GM20431 (cell line): Measurements from ENCODE around the gene POLR1C.
"Not testable (repeated sequence)": the region's sequence is repeated elsewhere in the genome, so short reads cannot be mapped to it uniquely, and the experiment has no call there.

Source experiments
- in situ Hi-C: fragments of 300-500 bp; cut with MseI, MboI; formaldehyde crosslinking; loops from one replicate; pipeline ENCODE4 v1.15.0; 2020; ENCODE audit warnings: low sequenced_read_pairs; ENCODE audit not compliant: unreplicated experiment

Gene POLR1C

DNA sequence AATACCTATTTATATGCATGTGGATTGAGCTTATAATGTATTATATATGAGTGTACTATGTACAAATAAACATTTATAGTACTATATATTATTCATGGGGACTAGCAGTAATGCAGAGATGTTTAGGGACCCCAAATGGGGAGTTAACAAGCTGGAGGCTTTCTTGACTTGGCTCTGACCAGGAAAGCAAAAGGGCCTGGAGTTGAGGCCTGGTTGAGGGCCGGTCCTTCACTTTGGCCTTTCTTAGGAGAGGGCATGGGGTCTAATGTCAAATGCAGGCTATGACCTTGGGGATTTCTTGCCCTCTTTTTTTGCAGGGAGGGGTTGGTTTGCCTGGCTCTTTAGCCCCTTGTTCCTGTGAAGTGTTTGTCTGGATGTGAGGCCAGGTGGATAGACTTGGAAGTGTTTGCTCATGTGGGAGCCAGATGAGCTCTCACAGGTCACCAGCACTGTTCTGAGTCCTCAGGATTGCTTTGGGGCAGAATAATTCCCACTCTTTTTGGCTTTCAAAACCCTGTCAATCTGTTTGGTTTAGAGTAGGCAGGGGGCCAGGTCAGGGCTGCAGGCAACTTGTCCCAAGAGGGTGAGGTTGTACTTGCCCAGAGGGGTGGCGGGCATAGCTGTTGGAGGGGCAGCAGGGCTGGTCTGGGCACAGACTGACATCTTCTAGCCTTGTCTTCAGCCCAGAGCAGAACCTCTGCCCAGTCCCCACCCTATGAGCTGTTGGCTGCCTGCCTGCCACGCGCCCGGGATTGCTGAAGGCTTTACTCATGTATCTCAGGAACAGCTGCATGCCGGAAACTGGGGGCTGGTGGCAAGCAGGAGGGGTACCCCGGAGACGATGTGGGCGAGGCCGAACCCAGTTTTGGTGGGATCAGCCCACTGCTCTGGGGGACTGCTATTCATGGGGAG, 24.9 kb upstream of the POLR1C start:
- in situ Hi-C loops = no loop called here

DNA sequence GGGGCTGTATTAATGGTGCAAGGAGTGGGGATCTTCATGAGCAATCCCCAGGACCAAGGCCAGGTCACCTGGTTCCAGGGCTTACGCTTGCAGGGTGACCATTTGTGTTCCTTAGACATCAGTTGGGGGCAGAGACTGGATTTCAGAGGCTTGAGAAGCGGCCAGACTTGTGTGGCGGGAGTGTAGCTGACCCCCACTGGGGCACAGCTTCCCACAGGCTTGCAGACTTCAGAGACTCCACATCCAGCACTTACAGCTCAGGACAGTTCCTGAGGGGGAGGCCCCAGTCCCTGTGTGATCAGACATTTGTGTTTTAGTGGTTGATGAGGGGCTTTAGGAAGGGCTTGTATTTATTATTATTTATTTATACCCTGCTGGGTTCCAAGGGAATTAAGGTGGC, 24.2 kb upstream of the POLR1C start:
- in situ Hi-C loops = no loop called here

DNA sequence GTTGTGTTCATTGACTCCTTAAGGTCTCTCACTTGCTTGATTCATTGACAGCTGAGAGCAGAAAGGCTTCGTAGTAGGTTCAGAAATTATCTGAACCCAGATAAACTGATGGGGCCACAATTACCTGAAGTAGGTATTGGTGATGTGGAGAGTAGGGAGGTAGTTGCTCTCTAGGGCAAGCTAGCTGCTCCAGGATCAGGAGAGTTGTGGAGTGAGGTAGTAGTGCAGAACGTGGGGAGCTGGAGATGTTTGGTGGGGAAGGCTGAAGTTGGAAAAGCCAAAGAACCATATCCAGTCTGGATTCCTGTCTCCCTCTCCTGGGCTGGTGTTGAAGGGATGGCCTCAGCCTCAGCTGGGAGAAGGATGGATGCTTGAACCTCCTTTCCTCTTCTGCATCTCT, 23.7 kb upstream of the POLR1C start:
- in situ Hi-C loops = no loop called here

DNA sequence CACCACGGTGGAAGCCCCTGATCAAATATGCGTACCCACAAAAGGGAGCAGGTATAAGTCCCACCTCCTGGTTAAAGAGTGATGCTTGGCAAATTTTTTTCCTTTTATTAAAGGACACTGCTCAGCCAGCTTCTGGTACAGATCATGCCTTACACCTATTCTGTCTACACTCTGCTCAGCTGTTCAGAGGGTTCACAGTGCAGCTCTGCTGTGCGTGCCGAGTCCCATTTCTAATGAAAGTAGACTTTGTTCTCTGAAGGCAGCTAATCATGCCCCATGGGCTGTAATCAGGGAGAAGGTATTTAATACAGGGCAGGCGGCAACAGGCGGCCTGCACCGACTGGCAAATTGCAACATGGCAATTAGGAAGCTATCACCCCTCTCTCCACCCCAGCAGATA, 23.1 kb upstream of the POLR1C start:
- in situ Hi-C loops = no loop called here

DNA sequence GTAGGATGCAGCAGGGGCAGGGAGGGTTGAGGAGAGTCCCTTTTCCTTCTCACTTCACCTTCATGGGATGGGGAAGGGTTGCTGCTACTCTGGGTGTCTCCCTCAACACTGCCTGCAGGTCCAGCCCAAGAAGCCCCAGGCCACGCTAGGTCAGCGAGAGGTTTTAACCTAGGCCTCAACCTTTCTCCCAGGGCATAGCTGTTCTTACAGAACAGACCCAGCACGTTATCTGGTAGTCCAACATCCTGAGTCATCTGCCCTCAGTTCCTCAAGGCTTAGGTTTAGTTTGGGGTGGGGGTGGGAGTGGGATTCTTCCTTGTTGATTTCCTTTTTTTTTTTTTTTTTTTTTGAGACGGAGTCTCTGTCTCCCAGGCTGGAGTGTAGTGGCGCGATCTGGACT, 22.6 kb upstream of the POLR1C start:
- in situ Hi-C loops = no loop called here

DNA sequence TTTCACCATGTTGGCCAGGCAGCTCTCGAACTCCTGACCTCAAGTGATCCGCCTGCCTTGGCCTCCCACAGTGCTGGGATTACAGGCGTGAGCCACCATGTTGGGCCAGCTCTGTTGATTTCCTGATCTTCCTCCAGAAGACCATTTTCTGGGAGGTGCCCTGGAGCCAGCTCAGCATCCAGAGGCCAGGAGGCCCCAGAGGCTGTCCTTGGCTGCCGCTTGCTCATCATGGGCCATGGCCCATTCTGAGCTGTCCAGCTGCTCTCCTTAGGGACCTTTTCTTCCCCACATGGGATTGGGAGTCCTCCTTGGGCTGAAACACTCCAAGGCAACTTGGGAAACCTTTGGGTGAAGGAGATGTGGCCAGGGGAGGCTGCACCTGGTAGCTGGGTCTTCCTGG, 22.1 kb upstream of the POLR1C start:
- in situ Hi-C loops = no loop called here

DNA sequence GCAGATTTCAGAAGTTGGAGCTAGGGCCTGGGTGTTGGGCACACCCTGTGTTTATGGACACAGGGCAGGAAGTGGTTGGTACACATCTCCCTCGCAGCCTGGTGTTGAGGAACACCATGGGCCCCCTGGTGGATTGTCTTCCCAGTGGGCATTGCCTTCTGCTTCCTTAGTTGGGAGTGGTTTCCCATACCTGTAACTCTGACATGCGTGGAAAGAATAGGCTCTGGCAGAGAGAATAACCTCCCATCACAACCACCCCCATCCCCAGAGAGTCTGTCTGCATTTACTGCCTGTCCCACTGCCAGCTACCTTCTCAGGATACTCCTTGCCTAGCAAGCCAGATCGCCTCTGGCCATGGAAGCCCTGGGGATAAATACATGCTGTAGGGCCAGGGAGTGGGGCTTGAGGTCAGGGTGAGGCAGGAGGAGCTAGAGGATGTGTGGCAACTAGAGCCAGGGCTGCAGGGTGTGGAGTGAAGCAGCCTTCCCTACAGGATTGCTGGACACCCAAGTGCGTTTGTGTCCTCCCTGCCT, 21.4 kb upstream of the POLR1C start:
- in situ Hi-C loops = no loop called here

DNA sequence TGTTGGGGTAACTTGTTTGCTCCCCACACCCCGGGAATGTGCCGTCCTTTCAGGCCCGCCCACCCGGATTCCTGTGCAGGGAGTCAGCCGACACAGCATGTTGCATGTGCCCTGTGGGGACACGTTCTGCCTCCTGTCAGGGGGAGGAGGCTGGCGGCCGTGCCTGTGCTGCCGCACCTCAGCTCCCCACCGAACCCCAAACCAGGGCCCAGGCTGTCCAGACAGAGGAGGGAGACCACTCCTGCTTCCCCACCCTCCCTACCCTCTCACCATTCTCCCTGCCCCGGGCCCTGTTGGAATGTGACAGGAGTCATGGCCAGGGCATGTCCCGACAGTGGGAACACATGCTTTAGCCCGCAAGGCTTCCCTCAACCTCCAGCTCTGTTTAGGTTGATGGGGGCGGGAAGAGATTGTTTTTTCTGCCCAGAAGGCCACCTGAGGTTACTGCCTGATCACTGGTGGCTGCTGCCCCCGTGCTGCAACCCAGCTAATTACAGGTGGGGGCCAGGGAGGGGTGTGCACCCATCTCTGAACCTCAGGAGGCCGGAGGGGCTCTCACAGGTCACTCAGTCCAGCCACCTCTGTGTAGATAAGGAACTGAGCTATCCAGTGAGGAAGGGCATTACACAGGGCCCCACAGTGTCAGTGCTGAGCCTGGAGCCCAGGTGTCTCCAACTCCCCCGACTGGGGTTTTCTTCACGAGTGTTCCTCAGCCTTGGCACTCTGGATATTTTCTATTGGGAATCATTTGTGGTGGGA, 20.3 kb upstream of the POLR1C start:
- in situ Hi-C loops = no loop called here

DNA sequence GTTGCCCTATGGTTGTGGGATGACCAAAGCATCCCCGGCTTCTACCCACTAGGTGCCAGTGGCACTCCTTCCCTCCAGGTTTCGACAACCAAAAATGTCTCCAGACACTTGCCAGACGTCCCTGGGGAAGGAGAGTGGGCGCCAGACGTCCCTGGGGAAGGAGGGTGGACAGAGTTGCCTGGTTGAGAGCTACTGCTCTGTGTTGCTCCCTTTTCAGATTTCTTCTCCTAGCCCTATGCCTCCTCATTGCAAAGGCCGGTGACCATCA, 19.8 kb upstream of the POLR1C start:
- in situ Hi-C loops = no loop called here

DNA sequence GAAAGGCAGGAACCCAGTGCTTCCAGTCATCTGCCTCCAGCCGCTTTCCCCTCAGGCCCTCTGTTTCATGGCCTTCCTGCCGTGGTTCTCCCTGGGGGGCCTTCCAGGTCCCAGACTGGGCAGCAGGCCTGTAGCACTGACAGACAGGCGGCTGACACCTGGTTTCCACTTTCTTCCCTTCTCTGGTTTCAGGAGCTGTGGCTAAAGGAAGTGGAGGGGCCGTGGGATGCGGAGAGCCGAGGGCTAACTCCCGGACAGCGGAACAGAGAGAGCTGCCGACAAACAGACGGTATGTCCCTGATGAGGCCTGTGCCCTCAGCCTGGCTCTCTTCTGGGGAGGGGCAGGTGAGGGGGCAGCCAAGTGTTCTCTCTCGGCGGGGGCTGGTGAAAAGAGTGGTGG, 19.2 kb upstream of the POLR1C start:
- in situ Hi-C loops = no loop called here

DNA sequence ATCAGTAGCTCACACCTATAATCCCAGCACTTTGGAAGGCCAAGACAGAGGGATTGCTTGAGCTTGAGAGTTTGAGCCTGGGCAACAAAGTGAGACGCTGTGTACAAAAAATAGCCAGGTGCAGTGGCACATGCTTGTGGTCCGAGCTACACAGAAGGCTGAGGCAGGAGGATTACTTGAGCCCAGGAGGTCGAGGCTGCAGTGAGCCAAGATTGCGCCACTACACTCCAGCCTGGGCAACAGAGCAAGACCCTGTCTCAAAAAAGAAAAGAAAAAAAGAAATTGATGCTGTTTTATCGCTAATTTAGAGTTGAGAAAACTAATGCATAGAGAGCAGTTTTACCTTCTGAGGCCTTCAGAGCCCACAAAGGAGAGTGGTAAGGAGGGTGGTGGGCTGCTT, 18.6 kb upstream of the POLR1C start:
- in situ Hi-C loops = not testable (repeated sequence)

DNA sequence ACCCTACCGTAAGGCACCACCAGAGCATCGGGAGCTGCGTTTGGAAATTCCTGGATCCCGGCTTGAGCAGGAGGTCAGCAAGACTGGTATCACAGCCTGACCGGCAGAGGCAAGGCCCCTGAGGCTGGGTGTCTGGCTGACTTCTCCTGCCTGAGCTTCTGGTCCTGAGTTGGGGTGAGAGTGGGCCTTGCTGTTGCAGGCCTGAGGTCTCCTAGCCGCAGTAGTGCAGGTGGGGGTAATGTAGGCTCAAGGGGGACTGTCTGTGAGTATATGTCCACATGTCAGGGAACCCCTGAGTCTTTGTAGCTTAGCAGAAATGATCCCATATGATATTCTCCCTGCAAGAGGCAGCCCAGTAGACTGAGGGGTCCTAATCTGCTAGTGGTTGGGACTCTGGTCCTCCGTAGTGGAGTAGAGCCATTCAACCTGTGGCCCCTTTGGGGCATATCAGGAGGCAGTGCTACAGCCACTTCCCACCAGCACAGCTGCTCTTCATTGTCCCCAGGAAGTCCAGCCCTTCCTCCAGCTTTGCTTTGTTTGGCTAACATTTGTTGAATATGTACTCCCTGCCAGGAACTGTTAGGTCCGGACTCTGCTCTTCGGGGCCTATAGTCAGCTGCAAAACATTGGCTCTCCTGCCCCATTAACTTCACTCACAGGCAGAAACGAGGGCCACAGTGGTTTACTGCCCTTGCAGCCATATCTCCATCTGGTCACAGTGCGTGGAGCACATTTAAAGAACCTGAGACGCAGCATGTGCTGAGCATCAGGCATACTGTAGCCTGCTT, 17.7 kb upstream of the POLR1C start:
- in situ Hi-C loops = no loop called here

DNA sequence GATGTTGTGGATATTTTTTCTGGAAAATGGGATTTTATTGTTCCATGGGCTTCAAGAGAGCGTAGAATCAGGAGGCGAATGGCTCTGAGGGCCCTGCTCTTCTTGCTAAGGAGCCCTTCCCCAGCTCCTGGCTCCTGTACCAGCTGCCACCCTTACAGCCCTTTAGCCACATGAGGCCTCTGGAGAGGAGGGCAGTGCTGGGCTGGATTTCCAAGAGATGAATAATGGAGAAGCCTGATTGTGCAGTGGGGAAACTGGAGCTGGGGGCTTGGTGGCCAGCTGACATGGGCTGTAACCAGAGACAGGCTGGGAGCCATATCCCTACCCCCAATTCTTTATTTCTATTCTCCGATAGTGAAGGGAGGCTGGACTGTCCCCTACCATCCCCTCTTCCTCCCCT, 16.0 kb upstream of the POLR1C start:
- in situ Hi-C loops = no loop called here

DNA sequence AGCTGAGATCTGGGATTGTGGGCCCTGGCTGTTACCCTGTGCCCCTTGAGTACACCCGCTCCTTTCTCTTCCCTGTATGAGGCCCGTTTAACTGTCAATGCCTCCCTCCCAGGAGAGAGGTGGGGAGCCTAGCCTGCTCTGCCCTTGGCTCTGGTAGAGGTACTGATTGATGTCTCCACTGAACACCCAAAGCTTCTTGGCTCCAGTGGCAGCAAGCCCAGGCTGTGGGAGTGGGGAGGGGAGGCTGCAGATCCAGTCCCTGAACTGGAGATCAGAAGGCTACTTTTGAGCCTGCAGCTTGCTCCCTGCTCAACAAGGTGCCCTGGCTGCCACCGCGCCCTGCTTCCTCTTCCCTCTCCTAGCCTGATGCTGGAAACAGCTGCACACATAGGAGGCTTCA, 14.2 kb upstream of the POLR1C start:
- in situ Hi-C loops = no loop called here

DNA sequence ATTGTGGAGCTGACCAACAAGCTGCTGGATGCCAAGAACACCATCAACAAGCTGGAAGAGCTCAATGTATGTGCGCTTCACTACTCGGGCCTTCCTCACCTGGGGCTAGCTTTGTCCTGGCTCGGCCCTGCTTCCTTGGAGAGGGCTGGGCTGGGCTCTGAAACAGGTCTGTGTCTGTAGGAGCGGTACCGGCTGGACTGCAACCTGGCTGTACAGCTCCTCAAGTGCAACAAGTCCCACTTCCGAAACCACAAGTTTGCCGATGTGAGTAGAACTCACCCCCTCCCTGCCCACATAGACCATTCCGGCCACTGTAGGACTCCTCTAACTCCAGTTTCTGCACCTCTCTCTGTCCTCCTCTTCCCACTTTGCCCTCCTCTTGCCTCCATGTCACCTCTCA, 13.4 kb upstream of the POLR1C start:
- in situ Hi-C loops = no loop called here

DNA sequence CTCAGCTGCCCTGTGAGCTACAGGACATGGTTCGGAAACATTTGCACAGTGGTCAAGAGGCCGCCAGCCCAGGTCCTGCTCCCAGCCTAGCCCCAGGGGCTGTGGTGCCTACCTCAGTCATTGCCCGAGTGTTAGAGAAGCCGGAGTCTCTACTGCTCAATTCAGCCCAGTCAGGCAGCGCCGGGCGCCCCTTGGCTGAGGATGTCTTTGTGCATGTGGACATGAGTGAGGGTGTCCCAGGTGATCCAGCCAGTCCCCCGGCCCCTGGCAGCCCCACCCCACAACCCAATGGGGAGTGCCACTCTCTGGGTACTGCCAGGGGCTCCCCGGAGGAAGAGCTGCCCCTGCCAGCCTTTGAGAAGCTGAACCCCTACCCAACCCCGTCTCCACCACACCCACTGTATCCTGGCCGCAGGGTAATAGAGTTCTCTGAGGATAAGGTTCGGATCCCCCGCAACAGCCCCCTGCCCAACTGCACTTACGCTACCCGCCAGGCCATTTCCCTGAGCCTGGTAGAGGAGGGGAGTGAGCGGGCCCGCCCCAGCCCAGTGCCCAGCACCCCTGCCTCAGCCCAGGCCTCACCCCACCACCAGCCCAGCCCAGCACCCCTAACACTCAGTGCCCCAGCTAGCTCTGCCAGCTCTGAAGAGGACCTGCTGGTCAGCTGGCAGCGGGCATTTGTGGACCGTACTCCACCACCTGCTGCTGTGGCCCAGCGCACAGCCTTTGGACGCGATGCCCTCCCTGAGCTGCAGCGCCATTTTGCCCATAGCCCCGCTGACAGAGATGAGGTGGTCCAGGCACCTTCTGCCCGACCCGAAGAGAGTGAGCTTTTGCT, 11.9 kb upstream of the POLR1C start:
- in situ Hi-C loops = no loop called here

DNA sequence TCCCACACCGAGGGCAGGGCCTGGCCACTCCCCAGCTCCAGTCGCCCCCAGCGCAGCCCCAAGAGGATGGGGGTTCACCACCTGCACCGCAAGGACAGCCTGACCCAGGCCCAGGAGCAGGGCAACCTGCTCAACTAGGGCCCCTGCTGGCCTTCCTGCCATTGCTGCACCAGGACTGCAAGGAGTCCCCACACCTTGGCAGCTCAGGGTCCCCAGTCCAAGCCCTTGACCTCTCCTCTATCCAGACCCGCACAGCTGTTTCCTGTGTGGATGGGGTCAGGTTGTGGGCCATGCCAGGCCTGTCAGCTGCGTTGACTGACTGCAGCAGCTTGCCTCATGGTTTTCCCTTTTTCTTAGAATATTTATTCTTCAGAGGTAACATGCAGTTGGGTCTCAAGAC, 11.2 kb upstream of the POLR1C start:
- in situ Hi-C loops = no loop called here

DNA sequence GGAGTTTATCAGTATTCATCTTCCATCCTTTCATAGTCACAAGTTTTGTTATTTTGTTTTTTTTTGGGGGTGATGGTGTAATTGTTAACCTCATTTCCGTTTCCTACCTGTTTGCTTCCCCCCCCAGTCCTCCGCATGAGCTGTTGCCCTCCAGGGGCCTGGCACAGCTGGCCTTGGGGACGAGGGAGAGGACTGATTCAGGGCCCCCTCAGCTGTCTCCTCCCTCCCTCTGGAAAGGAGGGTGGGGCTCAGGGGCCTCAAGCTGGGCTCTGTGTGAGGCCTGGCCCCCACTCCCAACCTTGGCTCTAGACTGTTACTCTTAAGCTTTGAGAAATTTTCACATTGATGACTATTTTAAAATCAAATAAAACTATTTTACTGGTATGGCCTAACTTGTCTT, 10.7 kb upstream of the POLR1C start:
- in situ Hi-C loops = no loop called here

DNA sequence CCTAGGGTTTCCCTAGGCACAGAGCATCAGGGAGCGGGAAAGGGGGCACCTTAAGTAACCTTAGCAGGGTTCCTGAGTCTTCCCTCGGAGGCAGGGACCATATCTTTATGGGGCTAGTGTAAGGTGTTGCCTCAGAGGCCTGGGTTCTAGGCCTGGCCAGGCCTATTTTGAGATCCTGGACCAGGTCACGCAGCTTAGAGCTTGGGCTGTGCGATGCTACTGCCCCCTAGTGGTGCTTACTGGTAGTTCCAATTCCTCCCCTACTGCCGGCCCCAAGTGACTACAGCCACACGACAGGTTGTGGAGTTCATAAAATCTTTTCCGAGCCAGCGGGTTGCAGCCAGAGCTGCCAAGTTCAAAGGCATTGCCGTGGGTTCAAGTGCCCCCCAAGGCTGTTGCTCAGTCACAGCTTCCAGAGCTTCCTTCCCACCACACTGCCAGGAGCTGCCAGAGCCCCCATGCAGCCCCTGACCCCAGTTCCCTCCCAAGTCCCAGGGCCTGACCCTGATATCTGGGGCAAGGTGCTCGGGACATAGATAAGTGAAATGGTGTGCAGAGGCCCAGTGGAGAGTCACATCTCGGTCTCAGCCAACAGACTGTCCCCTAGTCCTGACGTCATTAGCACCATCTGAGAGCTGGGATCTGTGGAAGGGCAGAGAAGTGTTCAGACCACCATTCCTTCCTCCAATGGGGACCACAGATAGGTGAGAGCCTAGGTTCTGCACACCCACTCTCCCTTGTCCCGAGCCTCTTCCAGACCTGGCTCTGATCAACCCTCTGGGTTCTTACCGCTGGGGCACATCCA, 10.0 kb upstream of the POLR1C start:
- in situ Hi-C loops = no loop called here
